ENCODE data around the gene LAMA2.

LAMA2 gene

GRCh38 chr6:129516787-129517186, 633.8 kb downstream of the LAMA2 start:
- Histone ChIP-seq H3K27me3 (ENCODE audit: insufficient read depth, low read length, poor library complexity, severe bottlenecking) (no peaks in the 10 kb centered on the region), H3K79me2 (ENCODE audit: insufficient read depth, low read length) (no peaks in the 10 kb centered on the region), H3K9me2 (replicated peaks; ENCODE audit: low read depth, low read length) (no peaks in the 10 kb centered on the region), H3F3A (ENCODE audit: low read depth) (no peaks in the 10 kb centered on the region), H3K4me3 (ENCODE audit: low read length, poor library complexity, severe bottlenecking) (no peak overlapping the region), H3K36me3 (ENCODE audit: insufficient read depth, low read length) (no peaks in the 10 kb centered on the region), H3K4me1 (ENCODE audit: insufficient read depth, low read length, poor library complexity, severe bottlenecking) (peaks cover 8% of the 10 kb centered on the region), H3K9ac (ENCODE audit: low read depth, low read length, poor library complexity, severe bottlenecking) (no peak overlapping the region), H3K4me2 (ENCODE audit: low read depth, low read length, poor library complexity, severe bottlenecking) (no peak overlapping the region), H3K9me3 (ENCODE audit: insufficient read depth, low read depth, low read length) (no peaks in the 10 kb centered on the region), H4K20me1 (ENCODE audit: insufficient read depth, low read length, poor library complexity, severe bottlenecking) (no peaks in the 10 kb centered on the region), H2AFZ (ENCODE audit: low read length) (no peak overlapping the region)
- TF ChIP-seq CTCF (conservative IDR thresholded peaks at IDR 0.05; ENCODE audit: low read length) = no peak
- TF ChIP-seq EZH2phosphoT487 (IDR thresholded peaks at IDR 0.05; ENCODE audit: borderline replicate concordance) = no peak

GRCh38 chr6:129517288-129517687, 634.4 kb downstream of the LAMA2 start:
- Histone ChIP-seq H3F3A (ENCODE audit: low read depth) (no peaks in the 10 kb centered on the region), H3K4me1 (ENCODE audit: insufficient read depth, low read length, poor library complexity, severe bottlenecking) (peaks cover 8% of the 10 kb centered on the region), H3K9ac (ENCODE audit: low read depth, low read length, poor library complexity, severe bottlenecking) (no peak overlapping the region), H3K27me3 (ENCODE audit: insufficient read depth, low read length, poor library complexity, severe bottlenecking) (no peaks in the 10 kb centered on the region), H2AFZ (ENCODE audit: low read length) (no peak overlapping the region), H3K9me3 (ENCODE audit: insufficient read depth, low read depth, low read length) (no peaks in the 10 kb centered on the region), H3K4me2 (ENCODE audit: low read depth, low read length, poor library complexity, severe bottlenecking) (no peak overlapping the region), H4K20me1 (ENCODE audit: insufficient read depth, low read length, poor library complexity, severe bottlenecking) (no peaks in the 10 kb centered on the region), H3K4me3 (ENCODE audit: low read length, poor library complexity, severe bottlenecking) (no peak overlapping the region), H3K36me3 (ENCODE audit: insufficient read depth, low read length) (no peaks in the 10 kb centered on the region), H3K9me2 (replicated peaks; ENCODE audit: low read depth, low read length) (no peaks in the 10 kb centered on the region), H3K79me2 (ENCODE audit: insufficient read depth, low read length) (no peaks in the 10 kb centered on the region)
- TF ChIP-seq EZH2phosphoT487 (IDR thresholded peaks at IDR 0.05; ENCODE audit: borderline replicate concordance) = no peak

- Histone ChIP-seq H4K20me1 (ENCODE audit: insufficient read depth, low read length, poor library complexity, severe bottlenecking) (no peaks in the 10 kb centered on the region), H3K79me2 (ENCODE audit: insufficient read depth, low read length) (no peaks in the 10 kb centered on the region), H3K9me2 (replicated peaks; ENCODE audit: low read depth, low read length) (no peaks in the 10 kb centered on the region), H3K4me3 (ENCODE audit: low read length, poor library complexity, severe bottlenecking) (no peak overlapping the region), H3K4me2 (ENCODE audit: low read depth, low read length, poor library complexity, severe bottlenecking) (no peak overlapping the region), H3K36me3 (ENCODE audit: insufficient read depth, low read length) (no peaks in the 10 kb centered on the region), H3F3A (ENCODE audit: low read depth) (no peaks in the 10 kb centered on the region), H3K9ac (ENCODE audit: low read depth, low read length, poor library complexity, severe bottlenecking) (no peak overlapping the region), H3K9me3 (ENCODE audit: insufficient read depth, low read depth, low read length) (no peaks in the 10 kb centered on the region), H3K27me3 (ENCODE audit: insufficient read depth, low read length, poor library complexity, severe bottlenecking) (no peaks in the 10 kb centered on the region), H2AFZ (ENCODE audit: low read length) (no peak overlapping the region), H3K4me1 (ENCODE audit: insufficient read depth, low read length, poor library complexity, severe bottlenecking) (peaks cover 8% of the 10 kb centered on the region)
- TF ChIP-seq CTCF (conservative IDR thresholded peaks at IDR 0.05; ENCODE audit: low read length) = no peak
- no peak for TF ChIP-seq EZH2phosphoT487 (IDR thresholded peaks at IDR 0.05; ENCODE audit: borderline replicate concordance)
Observed at GRCh38 chr6:129519750-129520149, 636.8 kb downstream of the LAMA2 start.

GRCh38 chr6:129521946-129522345, 639.0 kb downstream of the LAMA2 start:
- no peak overlapping the region for H3K9ac ChIP-seq (ENCODE audit: low read depth, low read length, poor library complexity, severe bottlenecking)
- peaks cover 4% of the 10 kb centered on the region for H3K4me1 ChIP-seq (ENCODE audit: insufficient read depth, low read length, poor library complexity, severe bottlenecking)
- H4K20me1 ChIP-seq (ENCODE audit: insufficient read depth, low read length, poor library complexity, severe bottlenecking) = no peaks in the 10 kb centered on the region
- H3K4me3 ChIP-seq (ENCODE audit: low read length, poor library complexity, severe bottlenecking) = no peak overlapping the region
- no peak overlapping the region for H3K4me2 ChIP-seq (ENCODE audit: low read depth, low read length, poor library complexity, severe bottlenecking)
- no peaks in the 10 kb centered on the region for H3K79me2 ChIP-seq (ENCODE audit: insufficient read depth, low read length)
- no peaks in the 10 kb centered on the region for H3F3A ChIP-seq (ENCODE audit: low read depth)
- H3K9me2 ChIP-seq (replicated peaks; ENCODE audit: low read depth, low read length) = no peaks in the 10 kb centered on the region
- H3K9me3 ChIP-seq (ENCODE audit: insufficient read depth, low read depth, low read length) = no peaks in the 10 kb centered on the region
- H3K27me3 ChIP-seq (ENCODE audit: insufficient read depth, low read length, poor library complexity, severe bottlenecking) = no peaks in the 10 kb centered on the region
- no peak for TF ChIP-seq CTCF (conservative IDR thresholded peaks at IDR 0.05; ENCODE audit: low read length)
- TF ChIP-seq EZH2phosphoT487 (IDR thresholded peaks at IDR 0.05; ENCODE audit: borderline replicate concordance) = no peak
- no peak overlapping the region for H2AFZ ChIP-seq (ENCODE audit: low read length)
- H3K36me3 ChIP-seq (ENCODE audit: insufficient read depth, low read length) = no peaks in the 10 kb centered on the region
